Measurements from ENCODE around the gene RBM6.

DNA sequence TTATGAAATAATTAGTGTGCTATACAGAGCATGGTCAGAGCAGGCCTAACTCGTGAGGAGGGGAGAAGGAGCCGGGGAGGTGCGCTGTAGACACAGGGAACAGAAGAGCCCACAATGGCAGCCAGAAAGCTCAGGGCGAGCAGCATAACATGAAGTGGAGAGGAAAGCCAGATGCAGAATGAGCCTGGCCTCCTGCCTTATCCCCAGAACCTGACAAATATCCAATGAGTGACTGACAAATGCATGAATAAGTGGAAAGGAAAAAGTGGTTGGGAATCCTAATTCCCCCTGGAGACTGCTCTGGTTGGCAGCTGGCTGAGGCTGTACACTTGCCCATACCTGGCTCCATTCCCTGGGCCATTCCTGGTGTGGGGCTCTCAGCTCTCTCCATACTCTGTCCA, 27.1 kb upstream of the RBM6 start:
- TF ChIP-seq, protein P1, sequence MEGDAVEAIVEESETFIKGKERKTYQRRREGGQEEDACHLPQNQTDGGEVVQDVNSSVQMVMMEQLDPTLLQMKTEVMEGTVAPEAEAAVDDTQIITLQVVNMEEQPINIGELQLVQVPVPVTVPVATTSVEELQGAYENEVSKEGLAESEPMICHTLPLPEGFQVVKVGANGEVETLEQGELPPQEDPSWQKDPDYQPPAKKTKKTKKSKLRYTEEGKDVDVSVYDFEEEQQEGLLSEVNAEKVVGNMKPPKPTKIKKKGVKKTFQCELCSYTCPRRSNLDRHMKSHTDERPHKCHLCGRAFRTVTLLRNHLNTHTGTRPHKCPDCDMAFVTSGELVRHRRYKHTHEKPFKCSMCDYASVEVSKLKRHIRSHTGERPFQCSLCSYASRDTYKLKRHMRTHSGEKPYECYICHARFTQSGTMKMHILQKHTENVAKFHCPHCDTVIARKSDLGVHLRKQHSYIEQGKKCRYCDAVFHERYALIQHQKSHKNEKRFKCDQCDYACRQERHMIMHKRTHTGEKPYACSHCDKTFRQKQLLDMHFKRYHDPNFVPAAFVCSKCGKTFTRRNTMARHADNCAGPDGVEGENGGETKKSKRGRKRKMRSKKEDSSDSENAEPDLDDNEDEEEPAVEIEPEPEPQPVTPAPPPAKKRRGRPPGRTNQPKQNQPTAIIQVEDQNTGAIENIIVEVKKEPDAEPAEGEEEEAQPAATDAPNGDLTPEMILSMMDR (IDR thresholded peaks at IDR 0.05) = no peak
- TF ChIP-seq EP300 (IDR thresholded peaks at IDR 0.05) (no peak), POLR2A (IDR thresholded peaks at IDR 0.05; ENCODE audit: low read depth) (no peak)

Data from esophagus muscularis mucosa (tissue), 4 donors.